Caco-2 (cell line): Measurements from ENCODE around the gene NECAB2. TPM values are rescaled to one million over a fixed set of nuclear protein-coding genes. Genes with fewer than 3 reads are reported as not detected.

Experiments used
- BruUV-seq: library from RNA; stranded (reverse); fragments of 400-500 nt; replicated peaks from 2 replicates; lab custom pipeline; 2021; lab: Mats Ljungman, UMichigan
- CTCF ChIA-PET: fragments of 300-600 bp; sonication (Branson Sonifier 250); formaldehyde crosslinking; loops from one replicate; lab custom pipeline; 2022; ENCODE audit warnings: antibody characterized with exemption; lab: Charles Lee
- POLR2A ChIA-PET: fragments of 300-600 bp; sonication (Branson Sonifier 250); formaldehyde crosslinking; loops from one replicate; lab custom pipeline; 2022; ENCODE audit warnings: antibody characterized with exemption; lab: Charles Lee
- DNase-seq, 2 experiments: peaks; one replicate each; pipeline versions ENCODE4 v3.0.0 to v3.0.0-alpha.2; 2020 to 2022
- H3K27me3 ChIP-seq: replicated peaks from 2 replicates; pipeline ENCODE4 v1.6.0; 2011; ENCODE audit warnings: low read length; ENCODE audit not compliant: control insufficient read depth, insufficient read depth
- H3K36me3 ChIP-seq: 2 replicates; pipeline ENCODE4 v1.5.1; 2011; ENCODE audit warnings: low read length; ENCODE audit not compliant: control insufficient read depth, insufficient read depth
- H3K4me1 ChIP-seq: fragments of 250-450 bp; sonication (Bioruptor Pico); 2 replicates; pipeline ENCODE4 v1.5.1; 2020; ENCODE audit warnings: mild to moderate bottlenecking
- H3K4me3 ChIP-seq: 2 replicates; pipeline ENCODE4 v1.5.1; 2011; ENCODE audit warnings: low read depth, mild to moderate bottlenecking, control low read depth, low read length
- H3K9me3 ChIP-seq: fragments of 250-450 bp; sonication (Bioruptor Pico); 2 replicates; pipeline ENCODE4 v1.5.1; 2020; ENCODE audit warnings: mild to moderate bottlenecking, moderate library complexity
- H3K27ac Mint-ChIP-seq: one replicate; pipeline ENCODE4 v1.8.0; 2022; ENCODE audit warnings: mixed read lengths; ENCODE audit not compliant: unreplicated experiment
- H3K27me3 Mint-ChIP-seq: one replicate; pipeline ENCODE4 v1.8.0; 2022; ENCODE audit warnings: mixed read lengths; ENCODE audit not compliant: insufficient read depth, unreplicated experiment
- H3K36me3 Mint-ChIP-seq: one replicate; pipeline ENCODE4 v1.8.0; 2022; ENCODE audit warnings: mild to moderate bottlenecking, mixed read lengths; ENCODE audit not compliant: insufficient read depth, unreplicated experiment
- H3K4me1 Mint-ChIP-seq: one replicate; pipeline ENCODE4 v1.8.0; 2022; ENCODE audit warnings: low read depth, mixed read lengths; ENCODE audit not compliant: unreplicated experiment
- H3K4me3 Mint-ChIP-seq: one replicate; pipeline ENCODE4 v1.8.0; 2022; ENCODE audit warnings: mild to moderate bottlenecking, moderate library complexity, mixed read lengths; ENCODE audit not compliant: unreplicated experiment
- H3K9me3 Mint-ChIP-seq: one replicate; pipeline ENCODE4 v1.8.0; 2022; ENCODE audit warnings: mixed read lengths; ENCODE audit not compliant: unreplicated experiment
- CTCF ChIP-seq, 2 experiments: fragments of 200-600 bp in 1 of 2; IDR thresholded peaks; 1 replicate in 1 of 2; 2 replicates in 1 of 2; pipeline versions ENCODE4 v1.5.1 to v1.8.0; 2011 to 2022; ENCODE audit warnings: antibody characterized with exemption in 1 of 2, control low read depth in 1 of 2, inconsistent platforms in 1 of 2, low read depth in 1 of 2, low read length in 1 of 2, mild to moderate bottlenecking in 1 of 2, moderate library complexity in 1 of 2; ENCODE audit not compliant: insufficient read depth in 1 of 2, severe bottlenecking in 1 of 2, unreplicated experiment in 1 of 2
- intact Hi-C: fragments of 100-400 bp; cut with micrococcal nuclease; formaldehyde crosslinking; loops from one replicate; pipeline ENCODE4 v1.10.0; 2022; ENCODE audit not compliant: unreplicated experiment
- total RNA-seq: library from RNA; stranded (reverse); gene quantifications from 2 replicates; pipeline ENCODE4 v1.2.3, GENCODE V29; 2022

NECAB2 gene
- total RNA-seq, 1 experiment from 2014 or later: 0.68 TPM

- intact Hi-C loops: no loop called here
- no TSS peak for BruUV-seq
- Mint-ChIP-seq H3K36me3 (no peaks in the 10 kb centered on the region), H3K4me1 (no peaks in the 10 kb centered on the region), H3K4me3 (no peak overlapping the region), H3K27ac (no peak overlapping the region), H3K27me3 (peaks cover 4% of the 10 kb centered on the region), H3K9me3 (peaks cover 15% of the 10 kb centered on the region)
- POLR2A ChIA-PET: no interaction called here
- no peak for DNase-seq
- Histone ChIP-seq H3K4me1 (no peaks in the 10 kb centered on the region), H3K4me3 (no peak overlapping the region), H3K36me3 (no peaks in the 10 kb centered on the region), H3K27me3 (no peaks in the 10 kb centered on the region; the same call in 1 of the 2 replicates), H3K9me3 (peaks cover 15% of the 10 kb centered on the region)
- TF ChIP-seq CTCF (IDR thresholded peaks at IDR 0.05; ENCODE audit: insufficient read depth in 1 of 2, low read depth in 1 of 2, low read length in 1 of 2, severe bottlenecking in 1 of 2, unreplicated experiment in 1 of 2): no peak
- CTCF ChIA-PET: no interaction called here
Observed at GRCh38 chr16:83975590-83976260, 7.7 kb downstream of the NECAB2 start.

DNA sequence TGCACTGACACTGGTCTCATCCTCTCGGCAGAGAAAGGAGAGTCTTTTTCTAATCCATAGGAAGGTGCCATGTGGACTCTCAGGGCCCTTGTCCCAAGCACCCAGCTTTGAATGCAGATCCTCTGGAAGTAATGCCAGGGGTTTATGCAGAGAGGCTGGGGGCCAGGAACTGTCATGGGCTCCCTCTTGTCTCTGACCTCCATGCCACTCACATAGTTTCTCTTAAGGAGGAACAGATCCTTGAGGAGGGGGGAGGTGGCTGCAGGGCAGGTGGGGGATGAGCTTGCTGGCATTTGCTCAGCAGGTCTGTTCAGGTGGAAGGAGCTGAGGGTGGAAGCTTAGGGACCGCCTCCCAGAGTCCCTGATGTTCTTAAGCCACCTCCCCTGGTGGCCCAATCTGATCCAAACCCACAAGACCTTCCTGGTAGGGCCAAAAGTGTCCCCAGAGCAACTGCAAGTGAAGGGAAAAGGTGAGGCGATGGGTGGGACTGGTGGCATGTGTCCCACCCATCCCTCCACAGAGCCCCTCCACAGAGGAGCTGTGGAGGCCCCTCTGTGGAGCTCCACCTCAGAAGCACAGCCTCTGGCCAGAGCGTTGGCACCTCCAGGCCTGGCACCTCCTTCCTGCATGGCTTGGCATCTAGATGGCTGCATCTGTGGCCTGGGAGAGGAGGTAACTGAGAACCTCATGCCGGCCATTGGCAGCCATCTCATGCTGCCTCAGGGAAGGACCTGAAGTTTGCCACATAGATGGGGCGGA is 9.2 kb downstream of the NECAB2 start:
- no TSS peak for BruUV-seq
- intact Hi-C loops: no loop called here
- POLR2A ChIA-PET: no interaction called here

More for the DNA sequence above, 9.2 kb downstream of the NECAB2 start:
- H3K27ac Mint-ChIP-seq: no peak overlapping the region
- no peak overlapping the region for H3K4me3 Mint-ChIP-seq
- Histone ChIP-seq H3K4me3 (no peak overlapping the region), H3K9me3 (peaks cover 15% of the 10 kb centered on the region), H3K27me3 (no peaks in the 10 kb centered on the region; the same call in 1 of the 2 replicates), H3K4me1 (no peaks in the 10 kb centered on the region), H3K36me3 (no peaks in the 10 kb centered on the region)
- H3K27me3 Mint-ChIP-seq: peaks cover 4% of the 10 kb centered on the region
- H3K4me1 Mint-ChIP-seq: no peaks in the 10 kb centered on the region
- H3K36me3 Mint-ChIP-seq: no peaks in the 10 kb centered on the region
- peaks cover 15% of the 10 kb centered on the region for H3K9me3 Mint-ChIP-seq
- no peak for DNase-seq
- TF ChIP-seq CTCF (IDR thresholded peaks at IDR 0.05; ENCODE audit: insufficient read depth in 1 of 2, low read depth in 1 of 2, low read length in 1 of 2, severe bottlenecking in 1 of 2, unreplicated experiment in 1 of 2): no peak
- CTCF ChIA-PET: interaction anchor here (0.6 to 1.0 kb wide), 2 partner anchors 20 kb away, joined by 3 read pairs; no protein-coding TSS in a partner anchor
